GM18520 (cell line): ENCODE measurements around the gene EML6.
"Not testable (repeated sequence)": the region's sequence is repeated elsewhere in the genome, so short reads cannot be mapped to it uniquely, and the experiment has no call there.

ENCODE experiments used
- ATAC-seq: cut with Tn5 transposase; IDR thresholded peaks from one replicate; pipeline ENCODE4 v1.9.1; 2021; ENCODE audit not compliant: unreplicated experiment

The EML6 gene

DNA sequence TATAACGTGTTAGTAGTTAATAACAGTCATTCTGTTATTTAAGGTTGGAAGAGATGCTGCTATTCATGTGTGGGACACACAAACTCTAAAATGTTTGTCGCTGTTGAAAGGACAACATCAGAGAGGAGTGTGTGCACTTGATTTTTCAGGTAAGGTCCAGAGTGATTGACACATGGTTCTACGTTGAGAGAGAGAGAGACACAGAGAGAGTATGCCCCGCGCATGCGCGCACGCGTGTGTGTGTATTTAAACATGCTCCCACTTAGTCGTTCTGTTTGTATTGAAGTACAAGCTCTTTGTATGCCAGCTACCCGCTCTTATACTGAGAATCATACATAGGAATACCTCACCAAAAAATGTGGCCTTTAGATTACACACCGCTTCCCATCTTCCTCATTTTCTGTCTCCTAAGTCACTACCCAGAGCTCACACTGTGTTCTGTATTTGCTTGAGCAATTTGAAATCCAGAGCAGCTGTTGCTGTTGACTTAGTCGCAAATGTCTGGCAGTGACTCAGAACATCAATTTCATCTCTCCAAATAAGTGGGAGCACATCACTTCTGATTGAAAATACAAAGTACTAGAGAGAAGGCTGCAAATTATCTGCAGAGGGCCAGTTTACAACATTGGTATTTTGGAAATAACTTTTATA lies 148.1 kb downstream of the EML6 start:
- no peak for ATAC-seq

DNA sequence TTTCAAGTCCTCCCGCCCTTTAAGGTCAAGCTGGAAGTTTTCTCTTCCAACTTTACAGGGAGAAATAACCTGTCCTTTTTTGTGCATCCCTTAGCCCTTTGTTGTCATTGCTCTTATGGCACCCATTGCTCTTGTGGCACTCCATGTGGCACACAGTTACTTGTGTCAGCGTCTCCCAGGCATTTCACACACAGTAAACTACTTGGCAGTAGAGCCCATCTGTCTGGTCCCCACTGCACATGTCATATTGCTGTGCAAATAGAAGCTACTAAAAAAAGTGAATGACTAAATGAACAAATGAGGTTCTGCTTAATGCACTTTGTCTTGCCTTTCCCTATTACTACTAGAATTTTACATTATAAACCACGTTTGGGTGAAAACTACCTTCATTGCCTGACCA lies 149.3 kb downstream of the EML6 start:
- no peak for ATAC-seq

DNA sequence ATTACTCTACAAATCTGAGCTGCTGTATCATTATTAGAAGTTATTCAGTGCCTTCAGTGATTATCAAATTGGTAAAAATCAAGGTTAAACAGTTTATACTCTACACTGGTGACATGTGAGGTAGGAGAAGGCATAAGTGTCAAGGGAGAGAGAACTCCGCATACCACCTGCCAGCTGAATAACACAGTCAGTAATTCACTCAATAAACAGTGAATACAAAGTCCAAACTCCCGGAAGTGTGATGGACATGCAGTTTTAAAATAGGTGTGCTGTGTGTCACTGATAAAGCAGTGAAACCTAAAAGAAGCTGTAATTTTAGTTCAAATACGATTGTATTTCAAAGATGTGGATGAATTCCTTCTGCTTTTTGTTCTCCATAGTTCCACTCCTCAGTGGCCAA lies 149.8 kb downstream of the EML6 start:
- not testable (repeated sequence) for ATAC-seq

DNA sequence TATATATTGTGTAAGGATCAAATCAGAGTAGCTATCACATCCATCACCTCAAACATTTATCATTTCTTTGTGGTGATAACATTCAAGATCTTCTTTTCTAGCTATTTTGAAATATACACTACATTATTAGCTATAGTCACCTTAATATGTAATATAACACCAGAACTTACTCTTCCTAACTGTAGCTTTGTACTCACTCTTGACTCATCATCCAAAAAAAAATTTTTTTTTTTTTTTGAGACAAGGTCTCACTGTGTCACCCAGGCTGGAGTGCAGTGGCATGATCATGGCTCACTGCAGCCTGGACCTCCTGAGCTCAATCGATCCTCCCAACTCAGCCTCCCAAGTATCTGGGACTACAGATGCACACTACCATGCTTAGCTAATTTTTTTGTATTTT lies 153.3 kb downstream of the EML6 start:
- ATAC-seq, result no peak

DNA sequence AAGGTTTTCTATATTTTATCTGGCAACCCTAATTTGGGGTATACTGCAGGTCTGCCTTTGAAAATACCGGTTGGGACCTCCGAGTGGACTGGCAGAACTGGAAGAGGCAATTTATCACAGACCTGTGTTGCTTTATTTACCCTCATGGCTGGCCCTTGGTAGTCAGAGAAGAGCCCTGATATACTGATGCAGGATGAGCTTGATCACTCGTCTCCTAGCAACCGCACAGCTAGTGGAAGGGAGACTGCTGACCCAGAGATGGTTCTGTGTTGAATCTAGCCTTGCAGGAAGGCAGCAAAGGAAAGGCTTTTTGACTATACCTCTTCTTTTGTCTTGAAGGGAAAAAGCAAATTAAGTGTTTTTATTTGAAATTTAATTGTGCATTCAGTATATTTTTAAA lies 154.7 kb downstream of the EML6 start:
- no peak for ATAC-seq

DNA sequence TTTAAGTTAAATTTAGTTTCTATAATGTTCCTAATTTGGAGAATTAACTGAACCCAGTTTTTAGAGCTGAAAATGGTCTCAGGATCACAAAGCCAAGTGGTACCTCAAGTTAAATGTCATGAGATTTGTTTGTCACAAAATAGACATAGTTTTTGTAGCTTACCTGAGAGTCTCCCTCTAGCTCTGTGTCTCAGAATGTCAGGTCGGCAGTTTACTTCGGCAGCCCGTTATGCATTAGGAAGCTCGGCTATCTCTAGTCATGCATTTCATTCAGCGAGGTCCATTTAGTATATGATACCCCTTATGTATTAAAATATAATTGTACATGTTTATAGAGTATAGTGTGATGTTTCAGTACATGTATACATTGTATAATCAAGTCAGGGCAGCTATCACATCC lies 155.6 kb downstream of the EML6 start:
- ATAC-seq, result no peak

DNA sequence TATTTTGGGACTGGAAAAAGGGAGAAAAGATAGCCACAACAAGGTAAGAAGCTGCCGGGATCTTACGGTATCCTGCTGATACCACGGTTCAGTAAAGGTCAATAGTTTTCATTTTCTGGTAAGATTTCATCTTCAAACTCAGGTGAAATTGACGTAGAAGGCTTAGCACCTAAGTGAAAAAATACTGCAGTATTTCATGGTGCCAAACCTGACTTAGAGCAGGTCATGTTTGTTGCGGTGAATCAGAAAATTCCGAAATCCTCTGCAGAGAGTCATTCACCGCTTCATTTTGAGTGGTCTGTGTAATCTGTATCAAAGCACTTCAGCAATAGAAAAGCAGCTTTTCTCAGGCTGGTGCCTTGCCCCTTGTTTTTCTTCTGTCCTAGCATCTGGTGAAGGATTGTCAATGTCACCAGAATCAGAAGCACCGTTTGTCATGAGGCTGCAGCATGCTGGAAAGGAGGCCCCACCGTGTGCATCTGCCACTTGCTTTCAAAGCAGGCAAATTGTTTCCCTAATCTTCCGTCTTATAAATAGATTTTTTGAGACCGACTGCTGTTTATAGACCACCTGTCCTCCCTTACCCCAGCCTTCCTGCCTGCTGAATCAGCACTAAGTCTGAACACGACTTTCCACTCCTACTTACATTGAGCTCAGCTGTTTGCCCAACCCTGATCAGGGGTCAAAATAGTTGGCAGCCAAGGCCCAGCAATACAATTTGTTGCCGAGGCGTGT lies 156.3 kb downstream of the EML6 start:
- ATAC-seq, result no peak

DNA sequence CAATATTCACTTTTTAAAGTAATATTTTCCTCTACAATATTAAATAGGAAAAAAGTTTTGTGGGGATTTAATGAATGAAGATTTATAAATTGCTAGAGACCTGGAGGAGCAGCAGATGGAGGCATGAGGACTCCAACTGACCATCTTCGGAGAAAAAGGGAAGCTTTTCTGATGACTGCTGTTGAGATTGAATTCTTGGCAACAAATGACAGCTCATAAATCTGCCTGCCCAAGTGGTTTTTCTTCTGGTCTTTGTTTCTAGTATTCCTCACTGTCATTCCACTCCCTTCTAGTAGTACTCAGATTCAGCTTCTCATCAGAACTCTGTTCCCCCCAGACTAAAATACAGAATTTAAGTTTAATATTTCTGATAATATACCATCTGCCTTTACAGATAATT lies 157.0 kb downstream of the EML6 start:
- ATAC-seq, result no peak

DNA sequence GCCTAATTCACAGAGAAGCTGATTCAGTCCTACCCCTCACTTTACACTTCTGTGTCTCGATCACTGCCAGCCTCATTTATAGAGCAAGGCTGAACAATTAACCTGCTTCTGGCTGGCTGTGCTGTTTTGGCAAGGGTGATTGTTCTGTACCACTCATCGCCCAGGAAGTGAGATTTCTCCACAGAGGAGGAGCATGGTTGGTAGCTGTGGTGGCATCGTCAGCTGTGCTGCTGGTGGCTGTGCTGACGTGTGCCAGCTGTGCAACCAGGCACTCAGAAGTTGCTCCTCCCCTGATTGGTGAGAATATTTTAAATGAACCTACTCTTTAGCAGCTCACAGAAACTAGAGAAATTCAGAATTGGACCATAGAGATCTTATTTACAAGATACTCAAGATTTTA lies 158.3 kb downstream of the EML6 start:
- ATAC-seq, result no peak

DNA sequence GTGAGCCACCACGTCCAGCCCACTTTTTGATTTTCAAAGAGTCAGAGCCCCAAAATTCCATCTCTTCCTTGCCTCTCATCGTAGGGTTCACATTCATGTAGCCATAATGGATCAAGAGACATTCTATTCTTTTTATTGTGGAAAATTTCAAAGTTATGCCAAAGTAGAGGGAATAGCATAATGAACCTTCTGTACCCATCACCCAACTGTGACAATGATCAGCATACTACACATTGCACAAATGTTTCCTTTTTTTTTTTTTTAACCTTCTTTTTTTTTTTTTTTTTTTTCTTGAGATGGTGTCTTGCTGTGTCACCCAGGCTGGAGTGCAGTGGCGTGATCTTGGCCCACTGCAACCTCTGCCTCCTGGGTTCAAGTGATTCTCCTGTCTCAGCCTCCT lies 162.4 kb downstream of the EML6 start:
- ATAC-seq, result no peak

DNA sequence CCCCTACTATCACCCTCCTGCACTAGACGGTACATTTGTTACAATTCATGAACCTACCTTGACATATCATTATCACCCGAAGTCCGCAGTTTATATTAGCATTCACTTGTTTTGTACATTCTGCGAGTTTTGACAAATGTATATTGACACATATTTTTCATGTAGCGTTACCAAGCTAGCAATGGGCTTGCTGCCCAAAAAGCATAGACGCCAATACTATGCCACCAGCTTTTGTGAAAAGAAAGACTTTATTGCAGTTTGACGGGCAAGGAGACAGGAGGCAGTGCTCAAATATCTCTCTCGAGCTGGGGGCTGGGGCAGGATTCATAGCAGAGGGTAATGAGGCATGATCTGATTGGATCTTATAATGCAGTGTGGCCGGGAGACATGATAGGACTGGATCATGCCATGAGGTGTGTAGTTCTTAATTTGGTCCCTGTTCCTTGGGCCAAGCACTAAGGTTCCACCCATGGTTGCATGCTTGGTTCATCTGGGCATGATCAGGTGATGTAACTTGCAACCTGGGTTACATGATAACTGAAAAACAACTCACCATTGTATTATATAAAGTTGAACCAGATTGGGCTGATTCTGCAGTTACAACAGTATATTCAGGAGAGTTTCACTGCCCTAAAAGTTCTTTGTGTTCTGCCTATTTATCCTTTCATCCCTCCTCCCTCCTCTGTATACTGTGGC lies 164.5 kb downstream of the EML6 start:
- ATAC-seq, result no peak

DNA sequence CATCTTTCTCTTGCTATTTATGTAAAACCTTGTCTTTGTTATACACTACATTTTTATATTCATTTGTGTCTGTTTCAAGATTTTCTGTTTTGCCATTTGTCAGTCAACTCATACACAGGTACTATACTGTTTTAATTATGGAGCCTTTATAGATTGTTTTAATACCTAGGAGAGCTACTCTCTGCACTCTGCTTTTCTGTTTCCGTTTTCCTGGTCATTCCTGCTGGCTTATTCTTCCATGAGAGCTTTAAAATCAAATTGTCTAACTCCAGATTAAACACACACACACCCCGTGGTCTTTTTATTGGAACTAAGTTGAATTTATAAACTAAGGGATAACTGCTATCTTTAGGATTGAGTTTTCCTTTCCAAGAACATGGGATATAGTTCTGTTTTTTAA lies 165.6 kb downstream of the EML6 start:
- no peak for ATAC-seq

DNA sequence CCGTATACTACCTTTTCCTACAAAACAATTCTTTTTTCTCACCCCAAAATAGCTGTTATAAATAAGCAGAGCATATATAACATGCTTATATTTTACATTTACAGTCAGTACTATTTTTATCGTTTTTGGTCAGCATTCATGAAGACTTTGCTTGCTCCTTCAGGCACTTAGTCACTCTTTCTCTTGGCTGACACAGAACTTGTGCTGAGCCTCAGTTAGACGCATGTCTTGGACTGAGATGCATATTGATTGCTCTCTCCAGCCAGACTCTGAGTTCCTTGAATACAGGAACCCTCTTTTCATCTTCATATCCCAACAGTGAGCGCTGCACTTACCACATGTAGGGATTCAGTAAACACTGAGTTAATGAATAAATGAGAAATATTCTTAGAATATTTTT lies 168.4 kb downstream of the EML6 start:
- ATAC-seq, result no peak

DNA sequence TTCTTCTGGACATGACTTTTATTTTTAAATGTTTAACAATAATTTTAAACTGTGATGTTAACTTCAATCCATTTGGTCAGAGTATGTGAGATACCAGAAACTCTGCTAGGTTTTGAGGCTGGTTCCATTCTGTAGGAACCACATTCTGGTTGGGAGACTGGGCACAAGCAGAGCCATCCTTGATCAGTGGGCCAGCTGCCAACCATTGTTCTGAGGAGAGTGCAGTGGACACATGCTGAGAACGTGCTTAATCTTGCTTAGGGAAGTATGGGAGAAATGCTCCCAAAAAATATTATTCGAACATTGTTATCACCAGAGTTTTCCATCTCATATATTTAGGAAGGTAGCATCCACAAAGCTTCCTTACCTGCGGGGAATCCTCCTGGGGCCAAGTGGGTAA lies 171.0 kb downstream of the EML6 start:
- no peak for ATAC-seq

DNA sequence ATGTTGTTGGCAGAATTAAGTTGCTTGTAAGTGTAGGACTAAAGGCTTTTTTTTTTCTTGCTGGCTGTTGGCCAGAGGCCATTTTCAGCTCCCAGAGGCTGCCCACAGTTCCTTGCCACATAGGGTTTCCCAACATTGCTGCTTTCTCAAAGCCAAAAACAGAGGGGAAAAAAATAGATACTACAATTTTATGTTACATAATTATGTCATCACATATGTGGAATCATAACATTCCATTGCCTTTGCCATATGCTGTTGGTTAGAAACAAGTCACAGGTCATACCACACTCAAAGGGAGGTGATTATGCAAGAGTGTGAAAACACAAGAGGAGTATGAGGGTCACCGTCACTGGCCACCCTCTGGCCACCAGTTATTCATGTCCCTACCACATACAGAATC lies 172.3 kb downstream of the EML6 start:
- ATAC-seq, result no peak

DNA sequence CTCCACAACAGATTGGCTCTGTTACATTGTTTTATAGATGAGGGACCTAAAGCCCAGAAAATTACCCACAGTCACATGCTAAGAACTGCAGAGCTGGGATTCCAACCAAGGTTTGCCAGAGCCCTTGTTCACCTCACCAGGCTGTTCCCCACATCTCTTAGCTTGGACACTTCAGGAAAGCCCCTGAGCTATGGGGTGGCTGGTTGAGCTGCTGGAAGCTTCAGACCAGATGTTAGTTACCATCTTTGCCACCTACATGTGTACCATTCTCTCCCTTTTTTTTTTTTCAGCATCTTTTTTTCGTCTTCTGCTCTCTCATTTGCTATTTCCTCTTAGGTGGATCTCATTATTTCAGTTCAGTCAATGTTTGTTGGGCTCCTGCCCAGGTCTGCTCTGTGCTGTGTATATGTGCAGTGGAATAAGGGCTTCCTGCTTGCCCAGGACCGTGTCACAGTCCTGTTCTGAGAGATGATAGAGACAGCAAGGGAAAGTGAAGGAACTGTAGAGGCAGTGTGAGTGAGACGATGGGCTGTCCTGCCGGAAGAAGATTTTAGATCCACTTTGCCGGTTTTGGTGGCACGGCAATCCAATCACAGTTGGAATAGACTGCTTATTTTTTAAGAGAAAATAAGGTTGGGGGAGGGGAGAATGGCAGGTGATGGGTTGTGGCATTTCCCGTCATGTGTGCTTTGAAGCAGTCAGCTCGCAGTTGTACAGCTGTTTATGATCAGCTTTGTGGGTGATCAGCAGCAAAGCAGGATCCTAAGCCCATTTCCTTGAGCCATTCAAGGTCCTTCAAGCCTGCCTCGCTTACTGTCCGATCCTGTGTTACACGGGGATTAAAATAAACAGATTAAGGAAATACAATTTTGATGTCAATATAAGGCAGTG lies 174.2 kb downstream of the EML6 start:
- ATAC-seq, result no peak

DNA sequence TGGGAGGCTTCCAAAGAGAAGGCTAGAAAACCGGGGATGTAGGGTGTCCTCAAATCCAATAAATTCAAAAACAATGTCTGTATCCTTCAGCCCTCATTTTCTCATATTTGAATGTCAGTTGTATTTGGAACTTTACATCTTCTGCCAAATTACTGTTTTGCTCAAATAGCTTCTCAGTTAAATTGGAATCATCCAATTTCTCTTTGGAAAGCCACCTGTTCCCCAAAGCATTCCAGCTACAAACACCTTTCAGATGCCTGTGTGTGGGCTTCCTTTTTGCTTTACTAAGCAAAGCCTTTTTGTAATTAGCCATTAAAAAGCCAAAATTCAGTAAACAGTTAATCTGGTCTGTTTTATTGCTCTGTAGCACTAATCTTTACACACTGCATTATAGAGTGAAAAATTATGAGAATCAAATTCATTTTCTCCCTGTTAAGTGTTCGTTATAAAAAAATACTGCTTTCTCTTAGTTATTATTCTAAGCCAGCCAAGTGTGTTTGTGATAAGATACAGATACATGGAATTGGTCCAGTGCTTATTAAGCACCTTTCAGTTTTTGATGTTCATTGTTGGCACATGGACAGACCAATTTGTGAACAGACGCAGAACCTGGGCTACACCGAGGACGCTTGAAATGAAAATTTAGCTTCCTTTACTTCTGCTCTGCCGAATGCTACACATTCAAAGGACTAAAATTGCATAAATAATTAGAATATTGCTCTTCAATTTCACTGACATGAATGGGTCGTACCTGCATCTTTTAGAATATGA lies 175.2 kb downstream of the EML6 start:
- ATAC-seq, result no peak

DNA sequence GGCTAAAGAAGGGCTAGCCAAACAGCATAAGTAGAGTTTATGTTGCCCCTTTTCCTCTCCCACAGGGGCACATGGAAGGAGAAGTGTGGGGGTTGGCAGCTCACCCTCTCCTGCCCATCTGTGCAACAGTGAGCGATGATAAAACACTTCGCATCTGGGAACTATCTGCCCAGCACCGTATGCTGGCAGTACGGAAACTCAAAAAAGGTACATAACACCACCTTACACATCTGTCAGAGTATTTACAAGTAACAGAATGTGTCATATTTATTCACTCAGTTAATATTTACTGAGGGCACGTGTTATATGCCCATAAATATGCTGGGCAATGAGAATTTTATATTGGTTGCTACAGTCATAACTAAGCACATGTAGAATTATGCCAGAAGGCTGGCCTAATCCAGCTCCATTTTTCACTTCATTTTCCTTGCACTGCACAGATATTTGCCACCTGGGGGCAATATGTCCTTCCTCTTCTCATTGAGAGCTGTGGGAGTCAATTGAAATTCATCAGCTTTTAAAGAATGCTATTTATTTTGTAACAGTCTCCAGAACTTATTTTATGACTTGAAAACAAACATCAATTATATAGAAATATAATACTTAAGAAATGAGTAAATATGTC lies 176.2 kb downstream of the EML6 start:
- no peak for ATAC-seq

DNA sequence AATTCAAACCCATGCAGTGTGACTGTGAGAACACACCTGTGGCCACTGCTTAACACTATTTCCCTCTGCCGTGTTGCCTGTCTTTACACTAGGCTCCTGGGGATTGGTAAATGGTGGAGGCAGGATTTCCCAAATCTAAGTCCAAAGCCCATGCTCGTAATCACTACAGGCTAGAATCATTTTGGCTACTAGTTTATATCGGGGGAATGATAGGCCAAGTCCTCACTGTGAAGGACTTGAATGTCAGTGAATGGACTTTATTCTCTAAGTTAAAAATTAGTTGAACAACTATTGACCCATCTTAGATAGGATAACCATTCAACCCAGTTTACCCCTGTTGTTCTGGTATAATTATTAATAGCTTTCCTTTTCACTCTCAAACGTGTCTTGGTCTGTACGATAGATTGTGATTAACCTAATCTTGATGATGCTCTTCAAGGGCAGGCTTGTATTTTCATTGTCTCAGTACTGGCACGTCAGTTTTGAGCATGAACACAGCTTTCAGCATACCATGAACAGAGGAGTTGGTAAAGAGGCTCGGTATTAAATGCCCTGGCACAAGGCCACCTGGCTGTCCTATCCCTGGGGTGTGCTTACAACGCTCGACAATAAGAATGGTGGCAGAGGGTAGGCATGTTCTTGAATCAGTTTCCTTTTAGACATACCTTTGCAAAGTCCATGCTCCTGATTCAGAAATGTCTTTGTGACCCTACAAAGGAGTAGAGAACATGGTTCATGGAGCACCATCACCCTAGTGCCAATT lies 177.9 kb downstream of the EML6 start:
- no peak for ATAC-seq
